ENCODE results near the gene ACSF2. TPM values are rescaled to one million over a fixed set of nuclear protein-coding genes. Genes with fewer than 3 reads are reported as not detected.
A peak's percentile ranks its signal among the peaks of the same experiment; 100 is the strongest.
"Not testable (repeated sequence)": the region's sequence is repeated elsewhere in the genome, so short reads cannot be mapped to it uniquely, and the experiment has no call there.

The ACSF2 gene
- polyA plus RNA-seq, 3 donors, result 15.6 to 103 (median 46.8) TPM

DNA sequence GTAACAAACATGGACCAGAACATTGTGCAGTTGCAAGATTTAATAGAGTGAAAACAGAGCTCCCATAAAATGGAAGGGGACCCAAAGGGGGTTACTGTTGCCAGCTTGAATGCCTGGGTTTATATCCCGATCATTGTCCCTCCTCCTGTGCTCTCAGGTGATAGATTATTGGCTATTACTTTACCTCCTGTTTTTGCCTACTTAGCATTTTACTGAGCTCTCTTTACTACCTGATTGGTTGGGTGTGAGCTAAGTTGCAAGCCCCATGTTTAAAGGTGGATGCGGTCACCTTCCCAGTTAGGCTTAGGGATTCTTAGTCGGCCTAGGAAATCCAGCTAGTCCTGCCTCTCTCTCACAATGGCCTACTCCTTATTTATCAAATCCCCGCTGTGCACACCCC, 20.7 kb upstream of the ACSF2 start:
- 87 to 91% (median 90%) methylated on average over 4 of the region's 4 CpGs for WGBS, 3 donors
- H3K27ac ChIP-seq (ENCODE audit: low read depth, low read length), result not testable (repeated sequence)

- H3K27ac ChIP-seq (ENCODE audit: low read depth, low read length), result no peak overlapping the region
- 72 to 86% (median 80%) methylated on average over 5 of the region's 5 CpGs for WGBS, 3 donors
Observed at GRCh38 chr17:50406578-50406977, 19.4 kb upstream of the ACSF2 start.

GRCh38 chr17:50407921-50408320, 18.1 kb upstream of the ACSF2 start:
- 66 to 78% (median 68%) methylated on average over 4 of the region's 4 CpGs for WGBS, 3 donors
- H3K27ac ChIP-seq (ENCODE audit: low read depth, low read length), result no peak overlapping the region

DNA sequence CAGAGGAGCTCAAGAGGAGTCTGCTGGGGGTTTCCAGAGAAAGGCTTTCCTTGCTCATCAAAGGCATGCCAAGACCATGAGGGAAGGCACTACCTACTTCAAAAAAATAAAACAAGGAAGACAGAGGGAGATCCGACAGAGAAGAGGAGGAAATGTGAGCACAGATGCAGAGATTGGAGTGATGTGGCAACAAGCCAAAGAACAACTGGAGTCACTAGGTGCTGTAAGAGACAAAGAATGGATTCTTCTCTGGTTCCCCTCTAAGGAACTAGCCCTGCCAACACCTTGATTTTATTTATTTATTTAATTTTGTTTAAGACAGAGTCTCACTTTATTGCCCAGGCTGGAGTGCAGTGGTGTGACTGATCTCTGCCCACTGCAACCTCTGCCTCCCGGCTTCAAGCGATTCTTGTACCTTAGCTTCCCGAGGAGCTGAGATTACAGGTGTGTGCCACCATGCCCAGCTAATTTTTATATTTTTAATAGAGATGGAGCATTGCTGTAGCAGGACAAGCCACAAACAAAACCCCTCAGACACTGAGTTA, 13.8 kb upstream of the ACSF2 start:
- WGBS, 3 donors, result 82 to 88% (median 88%) methylated on average over 4 of the region's 4 CpGs
- H3K27ac ChIP-seq (ENCODE audit: low read depth, low read length), result no peak overlapping the region

- 78 to 83% (median 81%) methylated on average over 3 of the region's 3 CpGs for WGBS, 3 donors
- no peak overlapping the region for H3K27ac ChIP-seq (ENCODE audit: low read depth, low read length)
Observed at GRCh38 chr17:50414808-50415207, 11.2 kb upstream of the ACSF2 start.

DNA sequence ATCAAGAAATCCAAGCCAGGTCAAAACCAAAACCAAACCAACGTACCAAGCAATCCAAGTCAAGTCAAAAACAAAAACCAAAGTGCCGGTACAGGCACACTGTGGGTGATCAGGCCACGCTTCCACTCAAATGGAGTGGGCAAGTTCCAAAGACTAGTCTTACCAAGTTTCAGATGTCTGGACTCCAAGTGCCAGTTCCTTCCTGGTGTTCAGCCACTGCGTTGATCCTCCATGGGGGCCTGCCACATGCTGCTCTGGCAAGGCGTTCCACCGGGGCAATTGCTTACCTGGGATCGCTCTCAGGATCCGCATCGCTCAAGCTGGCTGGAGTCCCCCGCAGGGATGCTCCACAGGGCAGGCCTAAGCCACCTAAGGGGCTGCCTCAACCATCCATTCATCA, 6.4 kb upstream of the ACSF2 start:
- WGBS, 3 donors, result 97 to 99% (median 98%) methylated on average over 10 of the region's 10 CpGs
- not testable (repeated sequence) for H3K27ac ChIP-seq (ENCODE audit: low read depth, low read length)

- 70 to 87% (median 80%) methylated on average over 6 of the region's 6 CpGs for WGBS, 3 donors
Observed at GRCh38 chr17:50420419-50421112, 5.5 kb upstream of the ACSF2 start.

DNA sequence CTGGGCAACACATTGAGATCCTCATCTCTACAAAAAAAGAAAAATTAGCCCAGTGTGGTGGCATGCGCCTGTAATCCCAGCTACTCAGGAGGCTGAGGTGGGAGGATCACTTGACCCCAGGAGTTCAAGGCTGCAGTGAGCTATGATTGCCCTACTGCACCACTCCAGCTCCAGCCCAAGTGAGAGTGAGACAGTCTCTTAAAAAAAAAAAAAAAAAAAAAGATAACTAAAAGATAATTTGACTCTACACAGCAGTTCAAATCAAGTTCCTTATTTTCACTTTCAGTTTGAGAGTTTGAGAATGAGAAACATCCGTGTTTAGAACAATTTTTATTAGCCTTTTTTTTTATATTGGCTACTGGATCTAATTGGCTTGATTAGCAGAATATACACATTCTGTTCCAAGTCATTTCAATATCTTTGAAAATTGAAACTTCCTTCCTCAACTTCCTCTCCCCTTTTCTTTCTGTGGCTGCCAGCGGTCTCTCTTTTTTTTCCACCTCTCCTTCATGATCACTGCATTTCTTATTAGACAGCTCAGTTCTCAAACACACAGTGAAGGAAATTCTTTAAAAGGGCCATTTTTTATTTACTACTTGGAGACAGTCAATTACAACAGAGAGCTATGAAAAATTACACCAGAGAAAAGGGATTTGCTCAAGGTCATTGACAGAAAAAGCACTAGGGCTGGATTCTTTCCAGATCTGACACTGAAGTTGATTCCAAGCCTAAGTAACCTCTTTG, 4.5 kb upstream of the ACSF2 start:
- WGBS, 3 donors, result 28 to 33% (median 30%) methylated on average over 3 of the region's 3 CpGs
- no peak overlapping the region for H3K27ac ChIP-seq (ENCODE audit: low read depth, low read length)

More at GRCh38 chr17:50420419-50421112, 5.5 kb upstream of the ACSF2 start:
- H3K27ac ChIP-seq (ENCODE audit: low read depth, low read length), result no peak overlapping the region

DNA sequence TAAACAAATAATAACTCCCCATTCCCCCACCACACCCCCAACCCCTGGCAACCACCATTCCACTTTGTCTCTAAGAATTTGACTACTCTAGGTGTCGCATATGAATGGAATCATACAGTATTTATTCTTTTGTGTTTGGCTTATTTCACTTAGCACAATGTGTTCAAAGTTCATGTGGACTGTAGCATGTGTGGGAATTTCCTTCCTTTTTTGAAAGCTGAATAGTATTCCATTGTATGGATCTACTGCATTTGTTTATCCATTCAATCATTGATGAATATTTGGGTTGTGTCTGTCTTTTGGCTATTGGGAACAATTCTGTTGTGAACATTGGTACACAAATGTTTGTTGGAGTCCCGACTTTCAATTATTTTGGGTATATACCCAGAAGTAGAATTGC, 3.3 kb upstream of the ACSF2 start:
- no peak overlapping the region for H3K27ac ChIP-seq (ENCODE audit: low read depth, low read length)
- WGBS, 3 donors, result 75 to 96% (median 89%) methylated on average over 2 of the region's 2 CpGs

DNA sequence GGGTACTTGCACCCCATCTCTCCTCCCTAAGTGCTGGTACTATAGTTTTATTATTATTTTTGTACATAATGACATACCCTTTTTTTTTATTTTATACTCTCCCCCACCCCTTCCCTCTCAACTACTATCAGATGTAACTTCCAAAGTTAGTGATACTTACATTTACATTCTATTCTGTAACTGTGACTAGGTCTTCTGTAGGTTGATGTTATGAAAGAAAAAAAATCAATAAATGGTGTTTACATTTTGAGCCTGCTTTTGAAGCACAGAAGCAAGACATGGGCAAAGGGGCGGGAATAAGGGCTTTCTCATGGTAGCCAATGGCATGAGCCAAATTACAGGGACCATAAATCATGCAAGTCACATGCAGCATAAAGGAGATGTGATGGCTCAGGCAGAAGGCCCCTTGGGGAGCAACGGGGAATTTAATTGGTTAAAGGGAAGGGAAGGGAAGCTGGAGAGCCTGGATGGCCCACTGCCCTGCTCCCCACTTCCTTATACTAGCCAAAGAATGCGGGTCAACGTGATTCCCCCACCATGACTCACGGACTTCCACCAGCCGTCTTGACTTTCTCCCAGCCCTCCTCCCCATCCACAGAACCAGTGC, 2.4 kb upstream of the ACSF2 start:
- WGBS, 3 donors, result 31 to 35% (median 33%) methylated on average over 6 of the region's 6 CpGs

DNA sequence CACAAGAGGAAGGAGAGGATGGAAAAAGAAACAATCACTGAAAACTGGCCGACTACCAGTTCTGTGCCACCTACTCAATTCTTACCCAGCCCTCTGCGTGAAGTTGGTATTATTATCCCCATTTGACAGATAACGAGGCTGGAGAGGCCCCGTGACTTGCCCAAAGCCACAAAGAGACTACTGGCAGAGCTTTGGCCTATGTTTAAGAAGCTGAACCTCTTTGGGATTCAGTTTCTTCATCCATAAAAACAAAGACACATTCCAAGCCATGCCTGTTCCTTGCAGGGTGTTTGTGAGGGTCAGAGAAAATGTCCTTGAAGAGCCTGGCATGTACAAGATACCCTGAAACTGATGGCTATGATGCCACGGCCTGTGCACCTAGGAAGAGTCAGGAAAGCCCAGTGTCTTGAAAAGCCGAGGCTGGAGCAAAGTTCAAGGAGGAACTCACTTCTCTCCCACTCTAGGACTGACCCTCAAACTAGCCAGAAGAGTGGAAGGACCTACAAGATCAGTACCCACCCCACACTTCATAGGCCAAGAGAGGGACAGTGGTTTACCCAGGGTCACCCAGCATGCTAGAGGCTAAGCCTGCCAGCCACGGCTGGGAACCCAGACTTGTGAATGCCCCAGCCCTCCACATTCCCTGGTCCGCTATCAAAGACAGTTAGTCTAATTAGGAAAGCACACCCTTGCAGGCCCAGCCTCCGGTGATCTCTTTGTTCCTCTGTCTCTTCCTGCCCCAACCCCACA, 1.6 kb upstream of the ACSF2 start:
- 67 to 81% (median 77%) methylated on average over 9 of the region's 9 CpGs for WGBS, 3 donors

More for the DNA sequence above, 2.4 kb upstream of the ACSF2 start:
- no peak overlapping the region for H3K27ac ChIP-seq (ENCODE audit: low read depth, low read length)

GRCh38 chr17:50424996-50425681, 879 bp upstream of the ACSF2 start:
- 75 to 87% (median 85%) methylated on average over 8 of the region's 8 CpGs for WGBS, 3 donors
- no peak overlapping the region for H3K27ac ChIP-seq (ENCODE audit: low read depth, low read length)

More for the DNA sequence above, 1.6 kb upstream of the ACSF2 start:
- no peak overlapping the region for H3K27ac ChIP-seq (ENCODE audit: low read depth, low read length)

GRCh38 chr17:50426472-50426782, 409 bp downstream of the ACSF2 start:
- no peak overlapping the region for H3K27ac ChIP-seq (ENCODE audit: low read depth, low read length)
- WGBS, 3 donors, result 0 to 2% (median 1%) methylated on average over 7 of the region's 7 CpGs

DNA sequence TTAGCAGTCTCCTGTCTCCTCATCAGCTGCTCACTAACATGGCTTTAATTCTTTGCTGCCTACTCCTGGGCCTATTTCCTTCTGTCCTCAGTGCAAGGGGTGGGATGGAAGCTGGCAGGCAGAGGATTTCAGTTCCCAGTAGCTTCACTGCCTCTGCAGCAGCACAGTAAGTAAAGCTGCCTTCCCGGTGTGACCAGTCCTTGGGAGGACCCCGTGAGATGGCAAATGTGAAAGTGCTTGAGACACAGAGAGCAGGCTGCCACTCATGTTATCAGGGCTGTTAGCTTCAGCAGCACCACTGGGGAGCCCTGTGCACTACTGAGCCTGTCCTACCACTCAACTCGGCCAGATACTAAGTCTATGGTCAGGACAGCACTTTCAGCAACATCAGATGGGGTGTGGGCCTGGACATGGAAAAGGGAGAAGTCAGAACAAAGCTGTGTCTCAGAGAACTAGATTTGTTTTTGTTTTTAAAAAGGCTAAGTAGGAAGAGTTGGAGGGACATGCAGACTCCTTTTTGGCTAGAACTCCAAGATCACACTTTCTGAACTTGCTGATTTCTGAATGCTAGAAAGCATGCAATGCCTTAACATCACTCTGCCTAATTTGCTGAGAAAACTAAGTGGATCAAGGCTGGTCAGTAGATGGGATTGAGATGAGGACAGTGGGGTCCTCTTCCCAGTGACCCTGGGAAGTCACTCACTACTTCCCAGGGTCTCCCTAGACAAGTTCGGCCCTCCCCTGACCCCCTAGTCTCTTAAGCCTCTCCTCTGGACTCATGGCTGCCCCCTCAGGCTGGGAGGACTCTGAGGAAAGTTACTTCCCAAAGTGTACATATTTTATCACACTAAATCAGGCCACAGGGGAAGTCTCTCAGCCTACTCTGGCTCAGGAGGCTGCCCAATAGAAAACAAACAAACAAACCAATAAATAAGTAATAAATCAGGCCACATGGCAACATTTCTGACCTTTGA, 1.1 kb downstream of the ACSF2 start:
- 16 to 27% (median 24%) methylated on average over 4 of the region's 4 CpGs for WGBS, 3 donors
- H3K27ac ChIP-seq (ENCODE audit: low read depth, low read length), result no peak overlapping the region

DNA sequence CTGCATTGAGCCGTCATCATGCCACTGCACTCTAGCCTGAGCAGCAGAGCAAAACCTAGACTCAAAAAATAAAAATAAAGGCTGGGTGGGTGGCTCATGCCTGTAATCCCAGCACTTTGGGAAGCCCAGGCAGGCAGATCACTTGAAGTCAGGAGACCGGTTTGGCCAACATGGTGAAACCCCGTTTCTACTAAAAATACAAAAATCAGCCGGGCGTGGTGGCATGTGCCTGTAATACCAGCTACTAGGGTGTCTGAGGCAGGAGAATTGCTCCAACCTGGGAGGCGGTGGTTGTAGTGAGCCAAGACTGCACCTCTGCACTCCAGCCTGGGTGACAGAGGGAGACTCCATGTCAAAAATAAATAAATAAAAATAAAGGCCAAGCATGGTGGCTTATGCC, 2.1 kb downstream of the ACSF2 start:
- H3K27ac ChIP-seq (ENCODE audit: low read depth, low read length), result not testable (repeated sequence)
- WGBS, 3 donors, result 80 to 87% (median 81%) methylated on average over 6 of the region's 6 CpGs

DNA sequence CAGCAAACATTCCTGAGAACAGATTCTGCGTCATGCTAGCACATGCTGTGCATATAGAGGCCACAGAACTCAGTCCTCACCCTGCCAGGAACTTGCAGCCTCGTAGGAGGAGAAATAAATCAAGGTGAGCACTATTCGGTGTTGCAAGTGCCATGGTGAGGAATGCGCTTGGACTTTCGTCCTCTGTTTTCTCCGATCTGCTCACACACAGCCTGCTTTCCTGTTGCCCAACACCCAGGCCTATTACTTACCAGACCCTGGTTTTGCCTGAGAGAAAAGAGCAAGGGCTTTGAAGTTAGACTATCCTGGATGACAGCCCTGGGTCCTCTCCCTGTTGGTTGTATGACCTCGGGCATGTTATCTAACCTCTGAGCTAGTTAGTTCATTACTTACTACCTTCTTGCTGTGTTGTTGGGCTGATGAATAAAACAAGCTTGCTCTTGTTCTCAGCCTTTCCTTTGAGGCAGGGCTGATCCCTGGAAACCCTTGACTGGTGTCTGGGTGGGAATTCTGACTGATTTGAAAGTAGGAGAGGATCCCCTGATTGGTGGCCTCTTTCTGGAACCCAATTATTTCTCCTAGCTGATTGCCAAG, 2.9 kb downstream of the ACSF2 start:
- H3K27ac ChIP-seq (ENCODE audit: low read depth, low read length), result peak overlapping the region; percentile 29
- 60 to 77% (median 62%) methylated on average over 7 of the region's 7 CpGs for WGBS, 3 donors

- H3K27ac ChIP-seq (ENCODE audit: low read depth, low read length), result no peak overlapping the region
- 87 to 92% (median 90%) methylated on average over 4 of the region's 4 CpGs for WGBS, 3 donors
Observed at GRCh38 chr17:50429793-50430192, 3.8 kb downstream of the ACSF2 start.

Data from adipose tissue (tissue), 3 donors.